ENCODE data around the gene SORD.

Gene SORD

DNA sequence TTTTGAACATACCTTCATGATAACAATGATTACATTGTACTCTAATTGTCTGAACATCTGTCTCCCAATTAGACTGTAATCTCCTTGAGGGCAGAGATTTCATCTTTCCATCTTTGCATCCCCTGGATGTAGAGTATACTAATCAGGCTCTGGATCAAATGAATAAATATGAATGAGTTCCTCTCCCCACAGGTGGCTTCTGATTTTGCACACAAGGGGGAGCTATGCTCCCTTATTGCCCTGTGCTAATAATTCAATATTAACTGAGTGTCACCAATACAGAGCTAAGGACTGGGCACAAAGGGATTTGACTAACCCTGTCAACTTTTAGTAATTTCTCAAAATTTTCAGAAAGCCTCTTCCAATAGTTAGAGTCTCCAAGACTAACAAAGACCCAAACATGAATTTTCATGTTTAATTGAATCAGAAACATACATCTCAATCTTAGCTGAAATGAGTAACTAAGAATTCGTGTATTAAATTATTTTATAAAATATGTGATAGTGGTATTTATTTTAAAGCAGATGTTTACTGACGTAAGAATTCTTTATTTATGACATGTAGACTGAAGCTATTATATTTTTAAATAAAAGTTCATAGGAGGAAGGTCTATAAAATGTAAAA lies 103.7 kb downstream of the SORD start:
- Histone ChIP-seq H3K4me3 (no peak overlapping the region), H3K27ac (no peak overlapping the region)
- no peak for TF ChIP-seq CTCF (IDR thresholded peaks at IDR 0.05)
- no peak for DNase-seq (ENCODE audit: low spot score)

Data from coronary artery (tissue), 2 donors.